ENCODE measurements around the gene ARHGEF28. TPM values are rescaled to one million over a fixed set of nuclear protein-coding genes. Genes with fewer than 3 reads are reported as not detected.

ARHGEF28 gene
- polyA plus RNA-seq, 1 donor, result 3.0 TPM

DNA sequence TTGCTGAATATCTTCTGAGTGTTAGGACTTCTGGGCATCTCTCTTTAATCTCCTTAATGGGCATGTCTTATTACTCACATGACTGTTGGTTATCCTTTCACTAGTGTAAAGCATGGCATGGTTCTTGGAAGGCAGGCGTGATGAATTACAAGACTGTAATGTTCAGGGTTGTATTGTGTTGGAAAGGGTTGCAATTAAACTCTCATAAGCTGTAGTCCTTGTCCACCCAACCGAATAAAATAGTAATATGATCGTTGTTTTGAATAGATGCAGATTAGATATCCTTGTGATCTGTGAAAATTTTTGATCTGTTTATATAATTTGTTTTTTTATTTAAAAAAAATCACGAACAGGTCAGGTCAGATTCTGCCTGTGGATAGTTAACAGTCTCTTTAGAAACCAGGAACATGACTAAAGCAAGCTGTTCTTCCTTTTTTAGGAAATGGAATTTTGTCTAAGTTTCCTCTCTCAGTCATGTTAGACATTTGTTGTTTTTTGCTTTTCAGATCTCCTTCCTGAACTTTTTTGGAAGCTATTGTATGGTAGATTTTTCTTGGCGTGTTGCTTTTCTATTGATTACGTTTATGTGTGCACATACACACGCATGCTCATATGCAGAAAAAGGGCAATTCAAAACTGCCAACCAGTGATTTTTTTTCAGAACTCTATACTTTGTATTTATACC, 121.8 kb downstream of the ARHGEF28 start:
- no peak for DNase-seq

DNA sequence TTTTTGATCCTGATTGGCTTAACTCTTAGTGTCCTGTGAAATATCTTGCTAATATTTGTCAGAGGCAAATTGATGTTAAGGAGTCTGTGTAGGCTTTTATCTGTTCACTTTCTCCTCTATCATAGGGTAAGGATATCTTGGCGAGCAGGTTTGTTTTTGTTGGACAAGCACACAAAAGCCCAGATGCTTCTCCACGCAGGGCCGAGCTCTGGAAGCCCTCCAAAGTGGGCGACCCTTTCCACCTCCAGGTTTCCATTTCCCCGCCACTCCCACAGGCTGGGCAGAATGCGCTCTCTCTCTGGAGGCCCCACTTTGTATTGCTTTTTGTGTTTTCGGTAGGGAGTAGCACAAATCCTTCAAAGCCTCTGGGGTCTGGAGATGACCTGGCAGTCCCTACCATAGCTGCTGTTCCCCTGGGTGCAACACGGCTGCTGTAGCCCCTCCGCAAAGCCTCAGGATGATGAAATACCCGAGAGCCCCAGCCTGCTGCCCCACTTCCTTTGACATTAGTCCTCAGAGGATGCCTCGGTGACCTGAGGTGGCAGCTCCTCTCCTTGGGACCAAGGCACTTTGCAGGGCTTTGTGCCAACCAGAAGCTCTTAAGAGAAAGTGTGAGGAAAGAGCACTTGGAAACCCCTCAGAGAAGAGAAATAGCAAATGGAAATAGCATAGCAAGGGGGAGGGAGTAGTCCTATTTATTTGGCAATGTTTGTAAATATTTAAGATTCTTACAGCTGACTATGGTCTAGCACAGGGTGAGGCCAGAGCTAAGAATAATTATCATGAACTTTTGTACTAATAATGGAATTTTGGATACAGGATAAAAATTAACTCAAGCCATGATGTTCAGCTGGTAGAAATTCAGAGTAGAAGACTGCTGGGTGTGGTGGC, 122.8 kb downstream of the ARHGEF28 start:
- DNase-seq, result no peak

DNA sequence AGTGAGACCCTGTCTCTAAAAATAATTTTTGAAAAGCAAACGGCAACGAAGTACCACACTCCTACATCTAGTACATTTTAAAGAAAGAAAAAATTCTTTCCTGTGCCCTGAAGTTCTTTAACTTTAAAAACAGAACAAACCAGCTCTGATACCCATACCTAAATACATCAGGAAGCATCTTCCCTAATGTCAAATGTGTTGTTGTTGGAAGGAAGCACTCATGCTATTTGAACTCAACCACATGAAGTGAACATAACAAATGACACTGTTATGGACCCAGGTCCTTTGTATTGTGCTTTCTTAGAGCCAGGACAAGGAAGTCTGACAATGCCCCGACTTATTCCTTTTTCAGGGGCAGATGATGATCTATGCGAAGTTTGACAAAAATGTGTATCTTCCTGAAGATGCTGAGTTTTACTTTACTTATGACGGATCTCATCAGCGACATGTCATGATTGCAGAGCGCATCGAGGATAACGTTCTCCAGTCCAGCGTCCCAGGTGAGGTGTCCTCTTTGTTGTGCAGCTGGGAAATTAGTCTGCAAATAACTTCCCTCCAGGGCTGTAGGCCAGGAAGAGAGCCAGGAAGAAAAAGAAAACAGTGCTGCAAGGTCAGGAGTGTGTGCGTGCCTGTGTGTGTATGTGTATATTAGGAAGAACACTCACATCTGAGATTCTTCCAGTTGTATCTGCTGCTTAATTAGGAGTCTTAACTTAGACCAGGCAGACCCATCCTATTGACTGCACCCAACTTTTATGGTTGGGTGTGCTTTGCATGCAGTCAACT, 123.7 kb downstream of the ARHGEF28 start:
- no peak for DNase-seq

DNA sequence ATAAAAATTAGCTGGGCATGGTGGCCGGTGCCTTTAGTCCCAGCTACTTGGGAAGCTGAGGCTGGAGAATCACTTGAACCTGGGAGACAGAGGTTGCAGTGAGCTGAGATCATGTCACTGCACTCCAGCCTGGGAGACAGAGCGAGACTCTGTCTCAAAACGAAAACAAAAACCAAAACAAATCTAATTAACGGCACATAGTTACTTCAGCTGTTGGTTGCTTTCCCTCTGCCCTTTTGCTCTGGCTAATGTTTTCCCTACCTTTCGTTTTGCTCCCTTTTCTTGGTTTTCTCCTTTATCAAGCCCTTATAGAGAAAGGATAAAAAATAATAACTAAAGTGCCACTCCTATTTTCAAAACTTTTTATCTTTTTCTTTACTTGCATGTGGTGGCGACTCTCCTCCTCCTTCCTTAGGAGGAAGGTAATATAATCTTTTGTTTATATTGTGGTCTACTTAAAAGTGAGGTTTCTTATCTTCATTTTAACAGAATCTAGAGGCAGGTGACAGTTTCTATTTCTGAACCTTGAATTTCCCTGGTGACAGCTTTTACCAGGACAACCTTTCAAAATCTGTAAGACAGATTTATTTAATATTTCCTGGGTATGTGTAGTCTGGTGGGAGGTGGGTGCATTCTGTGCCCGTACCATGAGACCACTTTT, 125.4 kb downstream of the ARHGEF28 start:
- no peak for DNase-seq

DNA sequence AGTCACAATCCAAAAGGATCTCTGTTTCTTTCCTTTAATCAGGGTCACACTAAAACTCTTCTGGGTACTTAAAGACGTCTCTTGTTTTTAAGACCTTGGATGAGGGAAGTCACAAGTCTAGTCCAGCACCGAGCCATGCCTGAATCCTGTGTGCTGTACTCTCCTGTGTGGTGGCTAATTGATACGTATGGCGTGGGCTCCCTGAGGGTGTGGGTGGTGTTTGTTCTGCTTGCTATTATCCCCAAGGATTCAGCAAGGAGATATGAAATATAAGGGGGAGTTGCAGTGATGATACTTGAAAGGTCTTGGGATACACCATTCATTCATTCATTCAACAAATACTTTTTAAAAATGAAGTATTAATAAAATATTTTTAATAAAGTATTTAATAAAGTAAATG, 128.3 kb downstream of the ARHGEF28 start:
- DNase-seq, result no peak

DNA sequence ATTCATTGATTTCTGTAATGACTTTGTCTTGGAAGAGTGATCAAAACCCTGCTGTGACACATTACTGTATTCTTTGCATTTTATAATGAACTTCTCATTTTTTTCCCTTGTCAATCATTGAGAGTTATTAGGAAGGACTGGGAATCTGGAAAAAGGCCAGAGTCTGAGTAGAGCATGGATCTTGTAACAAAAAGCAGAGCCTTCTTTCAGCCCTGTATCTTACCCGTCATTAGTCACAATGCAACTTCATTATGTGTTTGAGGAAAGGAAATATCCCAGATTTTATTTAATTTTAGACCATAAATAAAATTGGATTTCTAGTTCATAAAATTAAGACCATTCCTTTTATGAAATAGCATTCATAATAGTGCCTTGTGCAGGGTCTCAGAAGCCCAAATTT, 131.4 kb downstream of the ARHGEF28 start:
- no peak for DNase-seq

DNA sequence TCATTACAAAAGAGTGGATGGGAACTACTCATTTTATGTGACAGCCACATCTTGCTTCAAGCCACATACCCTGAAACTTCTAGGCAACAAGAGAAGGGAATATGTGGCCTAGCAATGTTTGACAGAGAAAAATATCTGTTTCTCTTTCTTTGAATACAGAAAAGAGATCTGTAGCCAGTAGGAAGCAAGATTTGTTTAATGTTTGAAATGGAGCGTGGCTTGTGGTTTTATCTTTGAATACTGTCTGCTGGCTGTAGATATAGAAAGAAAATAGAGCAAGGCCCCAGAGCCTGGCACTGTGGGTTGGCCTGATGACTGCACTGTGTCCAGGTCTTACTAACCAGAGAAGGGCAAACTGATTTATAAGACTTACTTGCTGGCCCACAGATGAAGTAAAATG, 133.8 kb downstream of the ARHGEF28 start:
- no peak for DNase-seq

DNA sequence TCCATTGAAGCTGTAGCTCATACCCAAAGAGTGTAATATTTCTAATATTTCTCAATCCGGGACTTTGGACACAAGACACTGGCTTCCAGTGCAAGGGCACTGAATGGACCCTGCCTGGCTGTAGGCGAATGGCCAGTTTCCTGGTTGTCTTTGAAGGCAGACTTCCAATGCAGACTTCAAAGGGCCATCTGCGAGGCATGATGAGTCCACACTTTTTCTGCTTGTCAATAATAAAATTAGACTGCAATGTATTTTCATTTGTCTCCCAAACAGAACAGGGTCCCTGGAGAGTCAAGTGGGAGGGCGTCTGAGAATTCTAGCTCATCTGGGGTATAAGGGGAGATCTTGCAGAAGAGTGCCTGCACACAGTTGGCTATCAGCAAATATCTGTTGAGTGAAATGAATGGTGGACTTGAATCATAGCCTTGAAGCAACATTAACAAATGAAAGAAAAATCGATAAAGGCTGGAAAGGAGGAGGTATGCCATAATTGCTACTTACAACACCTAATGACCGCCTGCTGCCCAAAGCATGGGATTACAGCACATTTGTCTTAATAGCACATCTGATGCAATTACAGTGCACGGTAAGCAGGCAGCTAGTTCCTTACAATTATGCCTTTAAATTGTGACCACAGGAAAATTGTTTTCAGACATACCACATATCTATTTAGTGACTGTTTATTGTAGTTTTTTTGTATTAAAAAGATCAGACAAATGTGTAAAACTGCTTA, 137.5 kb downstream of the ARHGEF28 start:
- no peak for DNase-seq

DNA sequence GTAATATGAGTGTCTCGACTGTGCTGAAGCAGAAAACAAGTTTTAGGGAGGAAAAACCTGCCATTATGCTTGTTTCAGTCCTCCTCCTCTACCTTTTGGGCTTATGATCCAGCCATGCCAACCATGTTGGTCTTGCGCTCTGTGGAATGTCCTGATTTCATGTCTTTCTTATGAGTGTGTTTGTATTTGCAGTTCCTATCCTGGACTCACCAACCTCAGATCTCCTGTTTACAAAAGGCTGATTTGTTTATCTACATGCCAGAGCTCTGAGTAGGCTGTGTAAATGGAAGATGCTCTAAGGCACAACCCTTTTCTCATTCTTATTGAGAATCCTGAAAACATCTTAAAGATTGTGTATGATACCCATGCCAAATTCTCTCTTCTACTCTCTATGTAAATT, 138.6 kb downstream of the ARHGEF28 start:
- DNase-seq, result no peak

DNA sequence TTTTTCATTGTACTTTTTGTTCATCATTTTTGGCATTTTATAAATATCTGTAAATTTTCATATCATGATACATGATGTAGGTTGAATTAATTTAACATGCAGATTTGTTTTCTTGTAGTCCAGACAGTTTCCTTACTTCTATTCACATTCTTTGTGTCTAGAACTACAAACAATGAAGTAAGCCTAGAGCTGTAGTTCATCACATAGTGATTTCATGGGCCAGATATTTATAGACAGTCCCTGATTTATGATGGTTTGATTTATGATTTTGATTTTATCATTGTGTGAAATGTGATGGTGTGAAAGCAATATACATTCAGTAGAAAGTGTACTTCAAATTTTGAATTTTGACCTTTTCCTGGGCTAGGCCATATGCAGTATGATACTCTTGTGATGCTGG, 139.0 kb downstream of the ARHGEF28 start:
- DNase-seq, result no peak

DNA sequence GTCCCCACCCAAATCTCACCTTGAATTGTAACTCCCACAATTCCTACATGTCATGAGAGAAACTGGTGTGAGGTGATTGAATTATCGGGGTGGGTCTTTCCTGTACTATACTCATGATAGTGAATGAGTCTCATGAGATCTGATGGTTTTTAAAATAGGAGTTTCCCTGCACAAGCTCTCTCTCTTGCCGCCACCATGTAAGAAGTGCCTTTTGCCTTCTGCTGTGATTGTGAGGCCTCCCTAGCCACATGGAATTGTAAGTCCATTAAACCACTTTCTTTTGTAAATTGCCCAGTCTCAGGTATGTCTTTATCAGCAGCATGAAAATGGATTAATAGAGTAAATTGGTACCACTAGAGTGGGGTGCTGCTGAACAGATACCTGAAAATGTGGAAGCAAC, 140.9 kb downstream of the ARHGEF28 start:
- DNase-seq, result no peak

DNA sequence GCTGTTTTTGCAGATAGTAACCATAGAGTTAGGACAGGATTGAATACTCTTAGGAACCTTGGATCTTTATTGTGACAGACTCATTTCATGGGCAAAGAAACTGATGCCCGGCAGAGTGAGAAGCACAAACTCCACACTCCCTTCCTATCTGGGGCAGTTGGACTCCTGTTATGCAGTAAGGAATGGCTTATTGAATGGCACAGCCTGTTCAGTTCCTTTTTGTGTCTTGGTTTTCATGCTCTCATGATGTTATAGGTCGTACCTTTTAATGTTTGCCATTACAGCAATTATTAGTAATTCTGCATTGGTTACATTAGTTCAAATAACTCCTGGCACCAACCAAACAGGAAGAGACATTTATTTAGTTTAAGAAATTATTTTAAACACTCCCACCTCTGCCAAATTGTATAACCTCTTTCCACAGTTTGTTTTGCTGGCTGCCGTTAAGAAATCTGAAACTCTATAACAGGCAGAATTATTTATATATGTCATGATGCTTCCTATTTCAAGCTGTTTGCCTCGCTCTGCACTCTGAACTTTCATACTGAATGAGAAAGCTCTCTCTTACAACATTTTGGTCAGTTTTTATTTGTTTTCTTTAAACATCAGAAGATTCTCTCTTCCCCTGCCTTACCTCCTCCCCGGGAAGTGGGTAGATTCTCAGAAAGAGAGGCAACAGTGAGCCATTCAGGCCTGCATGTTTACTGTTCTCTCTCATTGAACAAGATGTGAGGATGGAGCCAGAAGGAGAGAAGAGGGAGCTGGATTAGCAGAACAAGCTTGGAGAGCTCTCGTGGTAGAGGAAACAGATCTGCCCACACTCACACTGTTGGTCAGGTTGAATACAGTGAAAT, 144.4 kb downstream of the ARHGEF28 start:
- DNase-seq, result no peak

DNA sequence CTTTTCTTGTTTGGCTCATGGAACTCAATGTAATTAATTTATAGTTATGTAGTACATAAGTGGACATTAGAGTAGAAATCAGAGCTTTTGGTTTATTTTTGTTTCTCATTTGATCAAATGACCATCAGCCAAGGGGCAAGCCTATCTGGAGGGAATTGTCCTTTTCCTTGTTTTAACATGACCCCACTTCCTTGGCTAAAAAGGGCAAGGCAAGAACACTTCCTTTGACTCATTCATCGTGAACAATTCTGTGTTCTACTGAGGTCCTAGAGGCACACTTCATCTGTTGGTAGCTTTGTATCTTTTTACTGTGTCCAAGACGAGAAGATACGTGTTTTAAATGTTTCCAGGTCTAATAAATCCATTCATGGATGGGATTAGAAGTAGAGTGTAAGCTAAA, 148.9 kb downstream of the ARHGEF28 start:
- no peak for DNase-seq

DNA sequence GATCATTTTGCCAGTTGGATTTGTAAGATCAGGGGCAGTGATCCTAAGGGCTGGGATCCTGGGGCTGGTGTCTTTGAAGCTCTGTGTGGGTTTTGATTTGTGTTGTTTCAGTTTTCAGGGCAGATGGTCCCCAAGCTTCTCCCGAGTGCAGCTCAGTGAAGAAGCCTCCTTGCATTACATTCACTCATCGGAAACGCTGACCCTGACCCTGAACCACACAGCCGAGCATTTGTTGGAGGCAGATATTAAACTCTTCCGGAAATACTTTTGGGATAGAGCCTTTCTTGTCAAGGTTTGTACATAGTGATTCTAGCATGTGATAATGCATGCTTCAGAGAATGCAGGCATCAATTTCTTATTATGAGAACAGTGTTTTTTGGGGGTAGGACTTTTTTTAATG, 150.4 kb downstream of the ARHGEF28 start:
- DNase-seq, result no peak

DNA sequence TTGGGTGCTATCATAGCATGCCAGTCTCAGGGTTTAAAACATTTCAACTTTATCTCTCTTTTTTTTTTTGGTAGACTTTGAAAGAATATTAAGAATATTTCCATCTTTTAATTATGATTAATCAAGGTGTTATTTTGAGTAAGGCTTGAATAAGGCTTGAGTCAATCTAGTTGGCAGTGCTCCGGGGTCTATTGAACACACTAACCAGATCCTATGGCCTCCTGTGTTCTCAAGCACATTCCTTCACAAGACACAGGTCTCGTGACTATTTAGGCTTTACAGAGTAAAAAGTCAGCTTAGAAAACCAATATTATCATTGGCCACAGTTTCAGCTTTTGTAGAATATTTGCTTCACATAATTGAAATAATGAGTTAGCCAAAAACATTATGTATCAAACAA, 151.2 kb downstream of the ARHGEF28 start:
- no peak for DNase-seq

DNA sequence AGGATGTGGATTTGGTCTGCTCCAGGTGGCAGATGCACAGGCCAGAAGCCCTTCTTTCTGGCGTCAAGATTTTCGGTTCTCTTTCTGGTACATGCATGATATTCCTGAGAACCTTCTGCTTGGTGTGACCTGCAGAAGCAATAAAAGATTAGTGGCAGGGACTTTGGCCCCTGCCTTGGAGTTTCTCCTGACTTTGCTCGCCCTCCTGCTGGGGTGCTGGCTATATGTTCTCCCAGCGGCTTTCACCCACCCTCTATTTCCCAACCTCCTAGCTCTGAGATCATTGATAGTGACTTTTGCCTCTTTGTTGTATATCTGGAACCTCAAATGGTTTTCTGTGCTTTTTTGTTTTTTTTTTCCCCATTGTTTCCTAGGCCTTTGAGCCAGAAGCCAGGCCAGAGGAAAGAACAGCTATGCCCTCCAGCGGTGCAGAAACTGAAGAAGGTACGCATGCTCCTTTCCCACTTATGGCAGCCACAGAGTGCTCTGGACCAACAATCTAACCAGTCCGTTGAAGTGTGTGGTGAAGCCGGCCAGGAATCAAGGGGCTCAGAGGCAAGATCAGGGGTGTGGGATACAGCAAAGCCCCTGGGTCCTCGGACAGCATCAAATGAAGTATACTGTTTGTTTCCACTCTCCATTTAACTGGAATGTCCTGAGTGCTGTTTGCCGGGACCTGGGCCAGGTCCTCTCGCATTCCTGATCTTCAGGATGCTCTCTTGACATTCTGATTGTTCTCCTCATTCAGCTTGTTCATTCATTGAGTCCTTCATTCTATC, 154.5 kb downstream of the ARHGEF28 start:
- no peak for DNase-seq

DNA sequence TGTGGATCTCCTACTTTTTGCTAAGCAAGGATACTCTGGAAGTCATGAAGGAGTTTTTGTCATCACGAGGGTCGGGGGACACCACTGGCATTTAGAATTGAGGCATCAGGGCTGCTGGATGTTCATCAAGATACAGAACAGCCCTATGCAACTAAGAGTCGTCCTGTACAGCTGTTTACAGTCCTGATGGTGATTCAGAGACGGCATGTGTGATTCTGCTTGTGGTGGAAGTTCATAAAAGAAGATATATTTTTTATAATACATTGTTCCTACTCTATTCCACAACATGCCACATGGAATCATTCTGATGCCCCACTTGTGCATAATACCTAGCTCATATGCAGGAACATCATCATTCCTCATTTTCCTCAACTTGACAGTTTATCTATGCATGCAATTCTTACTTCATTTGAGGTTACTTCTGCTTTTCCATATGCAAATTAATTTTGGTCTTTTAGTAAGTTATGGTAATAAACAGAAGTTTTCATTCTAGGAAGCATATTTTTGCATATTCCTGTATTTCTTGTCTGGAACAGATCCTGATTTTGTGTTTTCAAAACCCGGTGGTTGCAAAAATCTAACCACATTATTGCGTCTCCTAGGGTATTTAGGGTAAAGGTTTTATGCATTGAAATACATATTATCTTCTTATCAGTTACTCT, 155.2 kb downstream of the ARHGEF28 start:
- no peak for DNase-seq

DNA sequence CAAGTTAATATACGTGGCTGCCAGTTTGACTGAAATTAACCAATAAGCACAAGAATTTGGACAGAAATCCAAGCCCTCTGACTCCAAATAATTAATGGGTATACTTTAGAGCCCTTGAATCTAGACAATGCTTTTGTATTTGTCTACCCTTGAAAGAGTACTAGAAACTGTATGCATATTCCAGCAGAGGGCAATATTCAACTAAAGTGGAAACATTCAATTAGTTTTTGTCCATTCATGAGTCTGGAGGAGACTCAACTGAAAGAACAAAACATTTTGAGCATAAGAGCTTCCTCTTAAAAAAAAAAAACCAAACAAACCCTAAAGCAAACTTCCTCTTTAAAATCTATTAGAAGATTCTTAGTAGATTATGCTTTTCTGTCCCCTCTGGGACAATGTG, 157.8 kb downstream of the ARHGEF28 start:
- no peak for DNase-seq

DNA sequence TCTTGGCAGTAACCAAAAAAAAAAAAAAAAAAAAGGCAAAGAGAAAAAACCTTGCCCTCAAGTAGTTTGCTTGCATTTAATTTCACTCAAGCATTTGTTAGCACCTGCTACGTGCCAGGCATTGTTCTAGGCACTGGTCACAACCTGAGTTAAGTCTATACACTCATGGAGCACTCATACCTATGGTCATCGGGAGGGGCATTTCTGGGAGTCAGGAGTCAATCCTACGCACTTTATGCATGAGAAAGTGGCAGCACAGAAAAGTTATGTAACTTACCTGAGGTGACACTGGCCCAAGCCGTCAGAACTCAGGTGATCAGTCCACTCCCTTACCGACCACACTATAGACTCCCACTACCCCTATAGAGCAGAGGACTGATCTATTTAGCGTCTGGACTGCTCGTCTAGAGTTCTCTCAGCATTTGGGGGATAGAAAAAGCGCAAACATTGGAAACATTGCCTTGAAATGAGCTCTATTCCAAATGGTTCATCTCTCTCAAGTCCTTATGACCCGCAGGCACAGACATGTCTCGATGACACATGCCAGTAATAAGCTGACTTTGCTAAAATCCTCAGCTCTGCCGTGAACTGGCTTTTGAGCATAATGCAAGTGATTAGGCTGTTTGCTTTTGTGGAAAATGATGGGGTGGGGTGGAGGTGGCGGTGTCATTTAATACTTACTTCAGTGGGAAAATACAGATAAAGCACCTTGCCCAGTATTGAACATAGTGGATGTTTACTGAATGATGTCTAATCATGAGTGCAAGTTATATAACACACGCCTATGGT, 160.2 kb downstream of the ARHGEF28 start:
- no peak for DNase-seq
